Central memory CD8-positive, alpha-beta T cell (primary cell): ENCODE measurements around the gene STAB2.
"Not testable (repeated sequence)": the region's sequence is repeated elsewhere in the genome, so short reads cannot be mapped to it uniquely, and the experiment has no call there.

ENCODE experiments used
- ATAC-seq: fragments of 150-1000 bp; cut with Tn5 transposase; replicated peaks from 2 replicates; pipeline ENCODE4 v1.10.0; 2022; ENCODE audit warnings: mild to moderate bottlenecking, moderate FRiP score, moderate number of reproducible peaks; ENCODE audit not compliant: poor library complexity, severe bottlenecking; ENCODE audit errors: extremely low read depth
- DNase-seq, 2 donors: peaks; one replicate each; pipeline ENCODE4 v3.0.0; 2021; ENCODE audit warnings: low spot score in 2 of 2
- H3K27ac Mint-ChIP-seq: one replicate; pipeline ENCODE4 v1.8.0; 2022; ENCODE audit warnings: low read depth, mild to moderate bottlenecking, moderate library complexity, mixed read lengths
- H3K27me3 Mint-ChIP-seq: one replicate; pipeline ENCODE4 v1.8.0; 2022; ENCODE audit warnings: mixed read lengths
- H3K36me3 Mint-ChIP-seq: one replicate; pipeline ENCODE4 v1.8.0; 2022; ENCODE audit warnings: mild to moderate bottlenecking, moderate library complexity, mixed read lengths; ENCODE audit not compliant: insufficient read depth
- H3K4me1 Mint-ChIP-seq: one replicate; pipeline ENCODE4 v1.8.0; 2022; ENCODE audit warnings: mixed read lengths
- H3K4me3 Mint-ChIP-seq: one replicate; pipeline ENCODE4 v1.8.0; 2022; ENCODE audit warnings: mild to moderate bottlenecking, moderate library complexity, mixed read lengths
- H3K9me3 Mint-ChIP-seq: one replicate; pipeline ENCODE4 v1.8.0; 2022; ENCODE audit warnings: mixed read lengths

STAB2 gene

GRCh38 chr12:103805655-103806360, 218.7 kb downstream of the STAB2 start:
- peaks cover 4% of the 10 kb centered on the region for H3K4me1 Mint-ChIP-seq
- H3K4me3 Mint-ChIP-seq, result no peak overlapping the region
- no peak overlapping the region for H3K27ac Mint-ChIP-seq
- DNase-seq (no peak), ATAC-seq (no peak)
- no peaks in the 10 kb centered on the region for H3K9me3 Mint-ChIP-seq
- H3K36me3 Mint-ChIP-seq, result peaks cover 5% of the 10 kb centered on the region
- H3K27me3 Mint-ChIP-seq, result no peaks in the 10 kb centered on the region

- Mint-ChIP-seq H3K4me1 (peaks cover 4% of the 10 kb centered on the region), H3K27ac (no peak overlapping the region), H3K9me3 (no peaks in the 10 kb centered on the region), H3K27me3 (no peaks in the 10 kb centered on the region), H3K36me3 (peaks cover 5% of the 10 kb centered on the region), H3K4me3 (no peak overlapping the region)
- no peak for ATAC-seq
- DNase-seq, result no peak
Measured at GRCh38 chr12:103806803-103807202, 219.7 kb downstream of the STAB2 start.

- Mint-ChIP-seq H3K4me3 (no peak overlapping the region), H3K36me3 (peaks cover 5% of the 10 kb centered on the region)
Measured at GRCh38 chr12:103807561-103808238, 220.6 kb downstream of the STAB2 start.

DNA sequence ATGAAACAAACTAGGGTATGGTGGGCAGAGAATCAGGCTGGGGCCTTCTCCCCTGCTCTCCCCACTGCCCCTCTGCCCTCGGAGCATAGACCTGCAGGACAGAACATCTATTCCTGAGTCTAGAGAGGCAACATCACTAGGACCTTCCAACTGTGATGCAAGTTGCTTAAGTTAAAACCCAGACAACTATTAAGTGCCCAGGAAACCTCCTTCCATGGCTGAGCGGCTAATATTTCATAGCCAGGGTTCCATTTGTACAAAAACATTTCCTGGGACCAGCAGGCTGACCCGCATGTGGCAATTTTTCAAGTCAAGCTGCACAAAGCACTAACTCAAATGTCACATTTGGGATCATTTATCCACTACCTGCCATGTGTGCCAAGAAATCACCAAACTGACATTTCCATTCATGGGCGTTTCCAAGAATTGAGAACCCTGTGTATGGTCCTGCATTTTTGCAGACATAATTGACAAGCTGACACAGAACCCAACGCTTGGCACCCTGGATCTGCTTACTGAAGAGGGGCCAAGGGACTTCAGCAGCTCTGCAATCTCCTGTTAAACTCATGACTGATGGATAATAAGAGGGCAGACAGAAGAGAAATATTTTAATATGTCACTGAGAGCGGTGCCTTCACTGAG, 221.3 kb downstream of the STAB2 start:
- Mint-ChIP-seq H3K27me3 (no peaks in the 10 kb centered on the region), H3K9me3 (no peaks in the 10 kb centered on the region), H3K4me3 (no peak overlapping the region), H3K36me3 (peaks cover 5% of the 10 kb centered on the region), H3K27ac (no peak overlapping the region), H3K4me1 (peaks cover 4% of the 10 kb centered on the region)
- ATAC-seq (no peak), DNase-seq (no peak)

More at GRCh38 chr12:103807561-103808238, 220.6 kb downstream of the STAB2 start:
- H3K9me3 Mint-ChIP-seq, result no peaks in the 10 kb centered on the region
- ATAC-seq (no peak), DNase-seq (no peak)
- H3K4me1 Mint-ChIP-seq, result peaks cover 4% of the 10 kb centered on the region
- H3K27me3 Mint-ChIP-seq, result no peaks in the 10 kb centered on the region
- H3K27ac Mint-ChIP-seq, result no peak overlapping the region

DNA sequence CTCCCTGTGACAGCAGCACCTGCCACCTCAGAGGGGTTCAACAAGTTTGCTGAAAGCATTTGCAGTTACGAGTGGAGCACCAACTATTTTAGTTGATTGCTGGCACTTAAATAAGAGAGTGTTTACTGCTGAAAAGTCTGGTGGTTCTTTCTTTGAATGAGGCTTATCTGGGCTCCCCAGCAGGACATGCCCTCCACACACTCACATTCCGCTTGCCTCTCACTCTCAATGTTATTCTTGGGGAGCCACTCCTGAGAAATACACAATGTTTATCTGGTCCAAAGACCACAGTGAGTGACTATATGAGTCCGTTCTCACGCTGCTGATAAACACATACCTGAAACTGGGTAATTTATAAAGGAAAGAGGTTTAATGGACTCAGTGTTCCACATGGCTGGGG, 222.1 kb downstream of the STAB2 start:
- peaks cover 6% of the 10 kb centered on the region for H3K36me3 Mint-ChIP-seq
- H3K4me3 Mint-ChIP-seq, result no peak overlapping the region
- DNase-seq, result no peak
- H3K4me1 Mint-ChIP-seq, result peaks cover 4% of the 10 kb centered on the region
- no peak overlapping the region for H3K27ac Mint-ChIP-seq
- no peaks in the 10 kb centered on the region for H3K27me3 Mint-ChIP-seq
- no peak for ATAC-seq
- H3K9me3 Mint-ChIP-seq, result no peaks in the 10 kb centered on the region

DNA sequence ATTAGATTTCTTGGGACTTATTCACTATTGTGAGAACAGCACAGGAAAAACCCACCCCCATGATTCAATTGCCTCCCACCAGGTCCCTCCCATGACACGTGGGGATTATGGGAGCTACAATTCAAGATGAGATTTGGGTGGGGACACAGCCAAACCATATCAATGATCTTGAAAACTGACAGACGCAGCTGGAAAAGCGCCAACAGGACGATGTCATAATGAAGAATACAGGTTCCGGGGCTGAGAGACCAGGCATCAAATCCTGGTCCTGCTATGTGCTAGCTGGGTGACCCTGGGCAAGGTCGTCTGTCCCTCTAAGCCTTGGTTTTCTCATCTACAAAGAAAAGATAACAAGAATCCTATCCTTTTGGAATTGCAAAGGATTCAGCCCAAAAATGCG, 222.6 kb downstream of the STAB2 start:
- not testable (repeated sequence) for ATAC-seq, H3K4me1 Mint-ChIP-seq, DNase-seq, H3K27ac Mint-ChIP-seq, H3K4me3 Mint-ChIP-seq, H3K27me3 Mint-ChIP-seq, H3K36me3 Mint-ChIP-seq, H3K9me3 Mint-ChIP-seq

GRCh38 chr12:103810111-103810510, 223.0 kb downstream of the STAB2 start:
- Mint-ChIP-seq H3K4me3 (no peak overlapping the region), H3K27me3 (no peaks in the 10 kb centered on the region), H3K4me1 (peaks cover 4% of the 10 kb centered on the region), H3K36me3 (peaks cover 4% of the 10 kb centered on the region), H3K9me3 (no peaks in the 10 kb centered on the region), H3K27ac (no peak overlapping the region)
- ATAC-seq, result no peak
- DNase-seq, result no peak

GRCh38 chr12:103811791-103812190, 224.7 kb downstream of the STAB2 start:
- Mint-ChIP-seq H3K4me1 (peaks cover 4% of the 10 kb centered on the region), H3K9me3 (no peaks in the 10 kb centered on the region), H3K4me3 (no peak overlapping the region), H3K27ac (no peak overlapping the region), H3K36me3 (peaks cover 2% of the 10 kb centered on the region), H3K27me3 (no peaks in the 10 kb centered on the region)
- DNase-seq (no peak), ATAC-seq (no peak)

DNA sequence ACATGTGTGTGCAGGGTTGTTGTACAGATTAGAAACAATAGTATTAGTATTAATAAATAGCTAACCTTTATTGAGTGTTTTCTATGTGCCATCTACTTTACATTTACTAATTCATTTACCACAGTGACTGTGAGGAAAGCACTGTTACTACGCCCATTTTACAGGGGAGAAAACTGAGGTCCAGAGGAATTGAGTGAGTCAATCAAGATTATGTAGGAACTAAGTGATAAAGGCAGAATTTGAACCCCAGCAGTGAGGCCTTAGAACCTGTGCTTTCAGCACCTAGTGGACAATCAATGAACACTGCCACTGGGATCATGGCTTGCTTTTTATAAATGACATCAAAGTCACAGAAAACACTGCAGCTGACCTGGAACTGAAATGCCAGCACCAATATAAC, 225.7 kb downstream of the STAB2 start:
- Mint-ChIP-seq H3K4me1 (peaks cover 4% of the 10 kb centered on the region), H3K36me3 (peaks cover 2% of the 10 kb centered on the region), H3K4me3 (no peak overlapping the region), H3K9me3 (no peaks in the 10 kb centered on the region), H3K27ac (no peak overlapping the region), H3K27me3 (no peaks in the 10 kb centered on the region)
- no peak for DNase-seq
- ATAC-seq, result no peak

GRCh38 chr12:103813426-103813825, 226.4 kb downstream of the STAB2 start:
- Mint-ChIP-seq H3K36me3 (peaks cover 3% of the 10 kb centered on the region), H3K4me3 (no peak overlapping the region), H3K9me3 (no peaks in the 10 kb centered on the region), H3K27ac (no peak overlapping the region), H3K27me3 (no peaks in the 10 kb centered on the region), H3K4me1 (no peaks in the 10 kb centered on the region)
- no peak for DNase-seq
- ATAC-seq, result no peak

GRCh38 chr12:103813949-103814348, 226.9 kb downstream of the STAB2 start:
- DNase-seq (no peak), ATAC-seq (no peak)
- no peaks in the 10 kb centered on the region for H3K27me3 Mint-ChIP-seq
- peaks cover 4% of the 10 kb centered on the region for H3K36me3 Mint-ChIP-seq
- no peak overlapping the region for H3K27ac Mint-ChIP-seq
- no peaks in the 10 kb centered on the region for H3K9me3 Mint-ChIP-seq
- no peak overlapping the region for H3K4me3 Mint-ChIP-seq
- no peaks in the 10 kb centered on the region for H3K4me1 Mint-ChIP-seq

GRCh38 chr12:103814436-103814835, 227.4 kb downstream of the STAB2 start:
- H3K4me1 Mint-ChIP-seq, result no peaks in the 10 kb centered on the region
- no peak overlapping the region for H3K27ac Mint-ChIP-seq
- no peak for ATAC-seq
- no peaks in the 10 kb centered on the region for H3K9me3 Mint-ChIP-seq
- no peaks in the 10 kb centered on the region for H3K27me3 Mint-ChIP-seq
- H3K36me3 Mint-ChIP-seq, result peaks cover 4% of the 10 kb centered on the region
- no peak overlapping the region for H3K4me3 Mint-ChIP-seq
- no peak for DNase-seq
